WTC11 (cell line): ENCODE data around the gene GRM7.

ENCODE experiments used
- CTCF ChIP-seq: fragments of 200-600 bp; IDR thresholded peaks from 2 replicates; pipeline ENCODE4 v1.8.0; 2022; ENCODE audit warnings: antibody characterized with exemption
- FOXJ3 ChIP-seq: sonication (generic); formaldehyde crosslinking; IDR thresholded peaks from 2 replicates; pipeline ENCODE4 v1.9.0; 2021; ENCODE audit warnings: missing genetic modification reagents, mild to moderate bottlenecking, borderline replicate concordance
- FOXK1 ChIP-seq: sonication (generic); formaldehyde crosslinking; IDR thresholded peaks from 2 replicates; pipeline ENCODE4 v1.8.0; 2022; ENCODE audit warnings: mild to moderate bottlenecking, moderate library complexity, missing genetic modification reagents
- ZBTB43 ChIP-seq: sonication (generic); formaldehyde crosslinking; IDR thresholded peaks from 2 replicates; pipeline ENCODE4 v1.8.1; 2023; ENCODE audit warnings: mild to moderate bottlenecking, missing genetic modification reagents
- ZNF263 ChIP-seq: sonication (generic); formaldehyde crosslinking; IDR thresholded peaks from 2 replicates; pipeline ENCODE4 v1.8.1; 2022; ENCODE audit warnings: low read depth, mild to moderate bottlenecking, moderate library complexity, missing genetic modification reagents
- ZNF317 ChIP-seq: sonication (generic); formaldehyde crosslinking; IDR thresholded peaks from 2 replicates; pipeline ENCODE4 v1.8.1; 2023; ENCODE audit warnings: low read depth, mild to moderate bottlenecking, moderate library complexity, missing genetic modification reagents, borderline replicate concordance
- ZNF425 ChIP-seq: fragments of 250-450 bp; sonication (Bioruptor Pico); conservative IDR thresholded peaks from 2 replicates; pipeline ENCODE4 v1.9.0; 2021; ENCODE audit warnings: mild to moderate bottlenecking

- no peak for TF ChIP-seq ZNF263 (CRISPR knock-in tag)
- TF ChIP-seq CTCF, result no peak
- TF ChIP-seq ZBTB43 (CRISPR knock-in tag), result no peak
- TF ChIP-seq ZNF425 (CRISPR knock-in tag), result no peak
- TF ChIP-seq FOXJ3, result no peak
- TF ChIP-seq ZNF317 (CRISPR knock-in tag), result no peak
- TF ChIP-seq FOXK1, result no peak
Observed at GRCh38 chr3:7172996-7173395, 312.1 kb downstream of the GRM7 start.
